ENCODE results near the gene PSME3.

PSME3 gene

GRCh38 chr17:42818379-42818778, 14.8 kb upstream of the PSME3 start:
- no peak for DNase-seq (ENCODE audit: low spot score)

GRCh38 chr17:42819939-42820535, 13.2 kb upstream of the PSME3 start:
- DNase-seq (ENCODE audit: low spot score), result peak; percentile 82

- no peak for DNase-seq (ENCODE audit: low spot score)
Observed at GRCh38 chr17:42821176-42821575, 12.0 kb upstream of the PSME3 start.

GRCh38 chr17:42827472-42827871, 5.7 kb upstream of the PSME3 start:
- no peak for DNase-seq (ENCODE audit: low spot score)

- no peak for DNase-seq (ENCODE audit: low spot score)
Observed at GRCh38 chr17:42830971-42831370, 2.2 kb upstream of the PSME3 start.

- no peak for DNase-seq (ENCODE audit: low spot score)
Observed at GRCh38 chr17:42832213-42832933, 824 bp upstream of the PSME3 start.

- no peak for DNase-seq (ENCODE audit: low spot score)
Observed at GRCh38 chr17:42833767-42834422, 698 bp downstream of the PSME3 start.

- DNase-seq (ENCODE audit: low spot score), result no peak
Observed at GRCh38 chr17:42835732-42836131, 2.5 kb downstream of the PSME3 start.

- DNase-seq (ENCODE audit: low spot score), result no peak
Observed at GRCh38 chr17:42841975-42842685, 8.9 kb downstream of the PSME3 start.

- peak; percentile 71 for DNase-seq (ENCODE audit: low spot score)
Observed at GRCh38 chr17:42843358-42843934, 10.2 kb downstream of the PSME3 start.

GRCh38 chr17:42844271-42844670, 11.1 kb downstream of the PSME3 start, which contains the start of gene AOC2:
AOC2 (plus strand) TSS chr17:42844580; CDS start chr17:42844627, 47 bp downstream.
- DNase-seq (ENCODE audit: low spot score), result no peak

- DNase-seq (ENCODE audit: low spot score), result no peak
Observed at GRCh38 chr17:42844761-42845555, 11.8 kb downstream of the PSME3 start.

- no peak for DNase-seq (ENCODE audit: low spot score)
Observed at GRCh38 chr17:42845556-42845917, 12.3 kb downstream of the PSME3 start.

GRCh38 chr17:42845918-42846593, 12.9 kb downstream of the PSME3 start:
- no peak for DNase-seq (ENCODE audit: low spot score)

- DNase-seq (ENCODE audit: low spot score), result no peak
Observed at GRCh38 chr17:42846594-42847280, 13.5 kb downstream of the PSME3 start.

GRCh38 chr17:42848093-42848492, 14.9 kb downstream of the PSME3 start:
- DNase-seq (ENCODE audit: low spot score), result no peak

- no peak for DNase-seq (ENCODE audit: low spot score)
Observed at GRCh38 chr17:42849031-42849430, 15.8 kb downstream of the PSME3 start.

GRCh38 chr17:42849451-42850181, 16.4 kb downstream of the PSME3 start:
- DNase-seq (ENCODE audit: low spot score), result no peak

GRCh38 chr17:42850954-42851353, 17.8 kb downstream of the PSME3 start, which contains the start of gene AOC3:
AOC3 (plus strand) TSS chr17:42851199; CDS start chr17:42851344, 145 bp downstream.
- DNase-seq (ENCODE audit: low spot score), result no peak

All from hematopoietic multipotent progenitor cell treated with erythropoietin and hydrocortisone succinate and interleukin-3 and kit ligand, for 17 days (in vitro differentiated cells).